ENCODE measurements around the gene SH2D4B. TPM values are rescaled to one million over a fixed set of nuclear protein-coding genes. Genes with fewer than 3 reads are reported as not detected.
A peak's percentile ranks its signal among the peaks of the same experiment; 100 is the strongest.

SH2D4B gene
- total RNA-seq, 2 experiments from 2014 or later = 0.11 TPM; not detected in 1

DNA sequence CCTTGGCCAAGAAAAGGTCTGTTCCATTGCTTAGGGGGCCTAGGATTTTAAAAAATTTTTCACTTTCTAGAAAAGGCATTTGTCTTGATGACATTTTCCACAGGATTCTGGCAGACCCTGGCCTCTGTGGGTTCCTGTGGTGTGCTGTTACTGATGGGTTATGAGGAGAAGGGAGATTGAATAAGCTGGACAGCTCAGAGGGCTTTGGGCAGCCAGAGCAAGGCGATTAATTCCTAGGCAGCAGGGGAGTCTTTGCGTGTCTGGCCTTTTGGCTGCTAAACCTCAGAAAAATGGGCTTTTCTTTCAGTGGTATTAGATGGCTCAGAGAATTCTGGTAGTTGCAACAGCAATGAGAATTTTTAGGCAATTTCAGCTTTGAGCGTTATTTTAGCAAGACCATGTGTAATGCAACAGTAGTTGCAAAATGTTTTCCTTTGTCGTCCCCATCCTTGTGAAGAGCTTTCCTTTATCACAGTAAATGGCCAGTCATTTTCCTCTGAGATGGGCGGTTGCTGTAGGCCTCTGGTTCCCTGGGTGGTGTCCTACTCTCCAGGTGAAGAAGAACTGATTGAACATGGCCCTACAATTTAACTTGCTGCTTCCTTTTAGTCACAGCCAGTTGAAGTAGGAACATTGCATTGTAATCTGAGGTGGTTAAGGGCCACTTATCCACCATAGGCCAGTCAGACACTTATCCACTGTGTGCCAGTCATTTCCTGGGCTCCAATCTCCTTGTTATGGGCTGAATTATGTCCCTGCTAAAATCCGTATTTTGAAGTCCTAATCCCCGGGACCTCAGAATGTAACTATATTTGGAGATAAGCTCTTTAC lies 43.2 kb downstream of the SH2D4B start:
- no peak overlapping the region for H3K4me3 Mint-ChIP-seq
- ATAC-seq = no peak
- intact Hi-C loops (cut with DNase I, micrococcal nuclease) = loop anchor here in 1 of 2 experiments (5.0 kb wide), 1 partner anchor 204 kb away; no protein-coding TSS in a partner anchor
- peaks cover 3% of the 10 kb centered on the region for H3K9me3 Mint-ChIP-seq (ENCODE audit: low read depth)
- H3K36me3 Mint-ChIP-seq (ENCODE audit: low read depth) = no peaks in the 10 kb centered on the region
- H3K4me1 Mint-ChIP-seq = no peaks in the 10 kb centered on the region
- ChIA-PET POLR2A (no interaction called here), CTCF (interaction anchor here (0.8 to 1.0 kb wide), 2 partner anchors 44 to 320 kb away, joined by 3 read pairs; no protein-coding TSS in a partner anchor)
- peaks cover 8% of the 10 kb centered on the region for H3K27me3 Mint-ChIP-seq
- no peak overlapping the region for H3K27ac Mint-ChIP-seq
- DNase-seq = no peak

DNA sequence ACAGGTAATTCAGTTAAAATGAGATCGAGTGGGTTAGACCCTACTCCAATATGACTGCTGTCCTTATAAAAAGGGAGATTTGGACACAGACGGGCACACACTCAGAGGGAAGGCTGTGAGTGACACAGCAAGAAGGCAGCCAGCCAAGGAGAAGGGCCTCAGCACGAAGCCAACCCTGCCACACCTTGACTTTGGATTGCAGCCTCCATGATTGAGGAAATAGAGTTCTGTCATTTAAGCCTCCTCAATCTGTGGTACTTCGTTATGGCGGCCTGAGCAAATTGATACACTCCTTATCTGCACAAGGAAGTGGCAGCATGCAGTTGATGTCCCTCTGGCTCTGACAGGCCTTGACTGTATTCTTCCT lies 43.8 kb downstream of the SH2D4B start:
- ChIA-PET POLR2A (no interaction called here), CTCF (interaction anchor here (1.0 kb wide), 1 partner anchor 45 kb away, joined by 3 read pairs; no protein-coding TSS in a partner anchor)
- DNase-seq = no peak
- peaks cover 8% of the 10 kb centered on the region for H3K27me3 Mint-ChIP-seq
- H3K27ac Mint-ChIP-seq = no peak overlapping the region
- ATAC-seq = no peak
- no peaks in the 10 kb centered on the region for H3K36me3 Mint-ChIP-seq (ENCODE audit: low read depth)
- peaks cover 3% of the 10 kb centered on the region for H3K9me3 Mint-ChIP-seq (ENCODE audit: low read depth)
- no peaks in the 10 kb centered on the region for H3K4me1 Mint-ChIP-seq
- intact Hi-C loops (cut with DNase I, micrococcal nuclease) = loop anchor here in 1 of 2 experiments (5.0 kb wide), 1 partner anchor 204 kb away; no protein-coding TSS in a partner anchor
- H3K4me3 Mint-ChIP-seq = no peak overlapping the region

DNA sequence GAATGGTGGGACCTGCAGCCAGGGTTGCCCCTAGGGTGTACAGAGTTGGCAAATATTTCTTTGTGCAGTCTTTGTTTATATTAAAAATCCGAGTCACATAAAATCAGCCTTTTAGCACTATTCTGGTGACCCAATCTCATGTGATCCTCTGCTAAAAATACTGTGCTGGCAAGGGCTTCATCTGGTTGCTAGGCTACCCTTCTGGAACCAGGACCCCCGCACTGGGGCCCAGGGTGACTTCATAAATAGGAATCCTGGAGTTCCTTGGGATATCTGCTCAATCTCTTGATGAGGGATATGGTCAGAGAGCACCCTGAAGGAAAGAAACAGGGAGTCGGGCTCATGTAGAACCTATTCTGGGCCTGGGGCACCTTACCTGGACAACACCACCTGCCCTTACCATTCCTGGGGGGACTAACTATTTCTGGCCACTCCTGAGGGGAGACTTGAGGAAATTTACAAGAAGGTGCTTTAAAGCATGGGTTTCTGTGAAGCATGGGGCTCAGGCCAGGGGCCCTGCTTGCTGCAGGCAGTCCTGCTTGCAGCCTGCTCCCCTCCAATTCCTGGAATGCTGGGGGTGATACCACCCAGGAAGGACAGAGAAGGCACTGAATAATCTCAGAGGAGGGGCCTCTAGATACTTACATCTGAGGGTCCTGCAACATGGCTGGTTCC lies 44.7 kb downstream of the SH2D4B start:
- no peak for DNase-seq
- intact Hi-C loops (cut with DNase I, micrococcal nuclease) = loop anchor here in 1 of 2 experiments (5.0 kb wide), 1 partner anchor 205 kb away; no protein-coding TSS in a partner anchor

DNA sequence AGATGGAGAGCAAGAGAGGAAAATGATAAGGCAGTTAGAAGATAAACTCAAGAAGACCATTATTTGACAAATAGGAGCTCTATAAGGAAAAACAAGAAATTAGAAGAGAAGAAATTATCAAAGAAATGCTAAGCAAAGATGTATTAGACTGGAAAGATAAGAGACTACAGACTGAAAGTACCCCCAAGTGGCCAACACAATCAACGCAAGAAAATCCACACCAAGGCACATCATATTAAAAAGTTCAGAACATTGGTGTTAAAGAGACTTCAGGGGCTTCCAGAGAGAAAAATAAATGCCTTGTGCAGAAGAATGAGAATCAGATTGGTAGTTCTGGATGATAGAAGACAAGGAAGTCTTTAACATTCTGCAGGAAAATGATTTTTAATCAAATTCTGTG lies 46.0 kb downstream of the SH2D4B start:
- Mint-ChIP-seq H3K4me3 (no peak overlapping the region), H3K36me3 (ENCODE audit: low read depth) (no peaks in the 10 kb centered on the region), H3K27me3 (peaks cover 2% of the 10 kb centered on the region), H3K27ac (no peak overlapping the region), H3K4me1 (no peaks in the 10 kb centered on the region), H3K9me3 (ENCODE audit: low read depth) (no peaks in the 10 kb centered on the region)
- ATAC-seq = no peak
- DNase-seq = no peak
- ChIA-PET CTCF (interaction anchor here (0.6 to 2.3 kb wide), 3 partner anchors 10 to 140 kb away, joined by 3 to 11 read pairs (median 3); no protein-coding TSS in a partner anchor), POLR2A (no interaction called here)
- intact Hi-C loops (cut with DNase I, micrococcal nuclease) = loop anchor here in 1 of 2 experiments (5.0 kb wide), 1 partner anchor 206 kb away; no protein-coding TSS in a partner anchor

More for the DNA sequence above, 44.7 kb downstream of the SH2D4B start:
- Mint-ChIP-seq H3K9me3 (ENCODE audit: low read depth) (no peaks in the 10 kb centered on the region), H3K36me3 (ENCODE audit: low read depth) (no peaks in the 10 kb centered on the region), H3K4me3 (no peak overlapping the region), H3K27ac (no peak overlapping the region), H3K27me3 (peaks cover 6% of the 10 kb centered on the region), H3K4me1 (no peaks in the 10 kb centered on the region)
- ATAC-seq = no peak
- POLR2A ChIA-PET = no interaction called here
- CTCF ChIA-PET = interaction anchor here (0.8 kb wide), 1 partner anchor 257 kb away, joined by 4 read pairs; no protein-coding TSS in a partner anchor

DNA sequence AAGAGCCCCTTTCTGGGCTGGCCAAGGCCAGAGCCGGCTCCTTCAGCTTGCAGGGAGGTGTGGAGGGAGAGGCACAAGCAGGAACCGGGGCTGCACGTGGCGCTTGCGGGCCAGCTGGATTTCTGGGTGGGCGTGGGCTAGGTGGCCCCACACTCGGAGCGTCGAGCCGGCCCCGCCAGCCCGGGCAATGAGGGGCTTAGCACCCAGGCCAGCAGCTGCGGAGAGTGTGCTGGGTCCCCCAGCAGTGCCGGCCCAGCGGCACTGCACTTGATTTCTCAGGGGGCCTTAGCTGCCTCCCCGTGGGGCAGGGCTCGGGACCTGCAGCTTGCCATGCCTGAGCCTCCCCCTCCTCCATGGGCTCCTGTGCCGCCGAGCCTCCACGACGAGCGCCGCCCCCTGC lies 48.1 kb downstream of the SH2D4B start:
- no peaks in the 10 kb centered on the region for H3K36me3 Mint-ChIP-seq (ENCODE audit: low read depth)
- DNase-seq (no peak), ATAC-seq (no peak)
- POLR2A ChIA-PET = no interaction called here
- intact Hi-C loops (cut with DNase I, micrococcal nuclease) = no loop called here
- H3K9me3 Mint-ChIP-seq (ENCODE audit: low read depth) = no peaks in the 10 kb centered on the region
- no peaks in the 10 kb centered on the region for H3K27me3 Mint-ChIP-seq
- CTCF ChIA-PET = no interaction called here
- H3K27ac Mint-ChIP-seq = no peak overlapping the region
- H3K4me1 Mint-ChIP-seq = no peaks in the 10 kb centered on the region
- no peak overlapping the region for H3K4me3 Mint-ChIP-seq

DNA sequence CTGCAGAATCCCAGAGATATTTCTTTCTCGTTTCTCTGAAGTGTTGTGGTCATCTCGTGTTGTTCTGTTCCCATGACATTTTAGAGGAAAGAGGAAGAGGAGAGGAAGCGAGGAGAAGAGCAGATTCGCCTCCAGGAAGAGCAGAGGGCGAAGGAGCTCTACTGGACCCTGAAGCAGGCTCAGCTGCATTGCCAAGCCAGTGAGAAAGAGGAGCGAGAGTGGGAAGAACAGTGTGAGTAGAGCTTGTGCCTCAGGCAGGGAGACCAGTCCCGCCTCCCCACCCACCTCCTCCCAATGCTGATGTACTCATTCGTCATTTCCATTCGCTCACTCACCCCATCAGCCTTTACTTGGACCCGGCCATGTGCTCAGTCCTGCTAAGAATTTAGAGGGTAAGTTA lies 50.8 kb downstream of the SH2D4B start:
- no peak for ATAC-seq
- Mint-ChIP-seq H3K27ac (no peak overlapping the region), H3K9me3 (ENCODE audit: low read depth) (no peaks in the 10 kb centered on the region), H3K4me3 (no peak overlapping the region), H3K36me3 (ENCODE audit: low read depth) (no peaks in the 10 kb centered on the region), H3K4me1 (no peaks in the 10 kb centered on the region), H3K27me3 (no peaks in the 10 kb centered on the region)
- no peak for DNase-seq
- intact Hi-C loops (cut with DNase I, micrococcal nuclease) = no loop called here
- CTCF ChIA-PET = interaction anchor here (0.9 to 1.0 kb wide), 2 partner anchors 11 to 12 kb away, joined by 3 to 6 read pairs; no protein-coding TSS in a partner anchor
- POLR2A ChIA-PET = no interaction called here

DNA sequence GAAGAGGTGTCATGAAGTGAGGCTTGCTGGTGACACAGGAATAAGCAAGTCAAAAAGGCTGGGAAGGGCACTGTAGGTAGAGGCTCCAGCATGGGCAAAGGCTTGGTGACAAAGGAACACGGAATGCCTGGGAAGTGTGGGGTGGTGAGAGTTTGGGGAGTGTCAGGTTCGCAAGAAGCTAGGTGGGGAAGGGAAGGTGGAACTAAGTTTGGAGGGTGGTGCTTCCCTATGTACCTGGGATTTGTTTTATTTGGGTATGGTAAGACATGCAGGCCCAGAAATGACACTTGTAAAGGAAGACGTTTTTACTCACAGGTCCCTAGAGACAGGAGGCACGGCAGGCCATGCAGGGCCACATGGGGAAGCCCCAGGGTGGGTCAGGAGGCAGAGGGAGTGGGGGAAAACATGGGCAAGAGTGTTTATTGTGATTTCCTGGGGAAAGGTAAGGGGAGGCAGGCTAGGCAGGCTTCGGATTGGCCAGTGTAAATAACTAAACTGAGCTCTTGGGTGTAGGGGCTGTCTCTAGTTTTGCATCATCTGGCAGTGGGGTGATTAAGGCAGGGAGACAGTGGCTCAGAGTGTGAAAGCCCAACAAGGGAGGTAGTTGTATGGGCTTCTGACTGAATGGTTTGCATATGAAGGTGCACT lies 52.1 kb downstream of the SH2D4B start:
- DNase-seq (no peak), ATAC-seq (no peak)
- Mint-ChIP-seq H3K27me3 (no peaks in the 10 kb centered on the region), H3K27ac (no peak overlapping the region), H3K9me3 (ENCODE audit: low read depth) (no peaks in the 10 kb centered on the region), H3K36me3 (ENCODE audit: low read depth) (no peaks in the 10 kb centered on the region), H3K4me3 (no peak overlapping the region), H3K4me1 (no peaks in the 10 kb centered on the region)
- CTCF ChIA-PET = interaction anchor here (0.6 kb wide), 1 partner anchor 77 kb away, joined by 3 read pairs; no protein-coding TSS in a partner anchor
- intact Hi-C loops (cut with DNase I, micrococcal nuclease) = no loop called here
- POLR2A ChIA-PET = no interaction called here

DNA sequence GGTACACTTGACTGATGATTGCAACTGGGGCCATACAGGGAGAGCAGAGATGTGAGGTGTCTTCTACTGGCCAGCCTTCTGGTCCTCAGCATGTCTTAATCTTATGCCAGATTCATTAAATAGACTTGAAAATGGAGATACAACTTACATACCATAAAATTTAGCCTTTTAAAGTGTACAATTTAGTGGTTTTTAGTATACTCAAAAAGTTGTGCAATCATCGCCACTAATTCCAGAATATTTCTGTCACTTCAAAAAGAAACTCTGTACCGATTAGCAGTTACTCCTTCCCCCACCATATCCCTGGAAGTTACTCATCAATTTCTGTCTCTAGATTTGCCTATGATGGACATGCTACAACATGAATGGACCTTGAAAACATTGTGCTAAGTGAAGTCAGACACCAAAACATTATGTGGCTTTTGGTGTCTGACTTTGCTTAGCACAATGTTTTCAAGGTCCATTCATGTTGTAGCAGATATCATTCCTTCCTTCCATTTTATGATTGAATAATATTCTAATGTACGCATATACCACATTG lies 53.0 kb downstream of the SH2D4B start:
- intact Hi-C loops (cut with DNase I, micrococcal nuclease) = no loop called here
- no peaks in the 10 kb centered on the region for H3K4me1 Mint-ChIP-seq
- no peaks in the 10 kb centered on the region for H3K9me3 Mint-ChIP-seq (ENCODE audit: low read depth)
- no peak for DNase-seq
- no peaks in the 10 kb centered on the region for H3K36me3 Mint-ChIP-seq (ENCODE audit: low read depth)
- H3K27ac Mint-ChIP-seq = no peak overlapping the region
- ChIA-PET CTCF (no interaction called here), POLR2A (no interaction called here)
- ATAC-seq = no peak
- no peak overlapping the region for H3K4me3 Mint-ChIP-seq
- no peaks in the 10 kb centered on the region for H3K27me3 Mint-ChIP-seq

DNA sequence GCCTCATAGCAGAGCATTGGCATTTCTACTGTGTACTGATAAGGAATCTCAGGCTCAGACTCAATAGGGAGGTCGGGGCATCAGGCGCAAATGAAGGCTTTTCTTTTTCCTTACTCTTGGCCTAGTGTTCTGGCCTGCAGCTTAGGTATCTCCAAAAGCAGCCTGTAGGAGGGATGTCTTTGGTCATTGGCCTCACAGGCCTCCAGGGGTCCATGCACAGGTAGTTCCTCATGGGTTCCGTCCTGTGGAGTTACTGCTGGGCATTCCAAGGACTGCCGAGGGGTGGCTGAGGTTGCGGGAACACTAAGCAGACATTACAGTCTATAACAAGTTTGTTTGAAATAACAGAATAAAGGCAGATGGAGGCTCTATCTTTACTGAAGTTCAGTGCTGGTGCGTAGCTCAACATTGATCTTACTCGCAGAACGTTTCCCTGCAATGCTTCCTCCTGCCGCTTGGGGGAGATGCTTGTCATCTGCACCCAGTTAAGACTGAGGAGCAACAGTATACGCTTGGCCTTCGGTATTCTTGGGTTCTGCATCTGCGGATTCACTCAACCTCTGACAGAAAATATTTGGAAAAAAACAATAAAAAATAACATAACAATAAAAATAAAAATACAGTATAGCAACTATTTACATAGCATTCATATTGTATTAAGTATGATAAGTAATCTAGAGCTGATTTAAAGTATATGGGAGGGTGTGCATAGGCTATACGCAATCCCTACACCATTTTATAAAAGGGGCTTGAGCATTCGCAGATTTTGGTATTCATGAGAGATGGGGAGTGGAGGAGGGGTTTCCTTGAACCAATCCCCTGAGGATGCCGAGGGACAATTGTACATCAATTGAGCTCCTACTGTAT lies 58.9 kb downstream of the SH2D4B start:
- intact Hi-C loops (cut with DNase I, micrococcal nuclease) = loop anchor here (5.0 kb wide), 2 partner anchors 154 to 214 kb away; no protein-coding TSS in a partner anchor
- H3K27me3 Mint-ChIP-seq = no peaks in the 10 kb centered on the region
- ChIA-PET POLR2A (no interaction called here), CTCF (interaction anchor here (0.5 to 3.7 kb wide), 27 partner anchors 10 to 1247 kb away, joined by 3 to 15 read pairs (median 4); partner anchors contain the start of gene PRXL2A)
- peak; percentile 80 for ATAC-seq
- no peak overlapping the region for H3K27ac Mint-ChIP-seq
- no peaks in the 10 kb centered on the region for H3K4me1 Mint-ChIP-seq
- peak; percentile 51 for DNase-seq
- H3K4me3 Mint-ChIP-seq = no peak overlapping the region
- no peaks in the 10 kb centered on the region for H3K36me3 Mint-ChIP-seq (ENCODE audit: low read depth)
- H3K9me3 Mint-ChIP-seq (ENCODE audit: low read depth) = no peaks in the 10 kb centered on the region

DNA sequence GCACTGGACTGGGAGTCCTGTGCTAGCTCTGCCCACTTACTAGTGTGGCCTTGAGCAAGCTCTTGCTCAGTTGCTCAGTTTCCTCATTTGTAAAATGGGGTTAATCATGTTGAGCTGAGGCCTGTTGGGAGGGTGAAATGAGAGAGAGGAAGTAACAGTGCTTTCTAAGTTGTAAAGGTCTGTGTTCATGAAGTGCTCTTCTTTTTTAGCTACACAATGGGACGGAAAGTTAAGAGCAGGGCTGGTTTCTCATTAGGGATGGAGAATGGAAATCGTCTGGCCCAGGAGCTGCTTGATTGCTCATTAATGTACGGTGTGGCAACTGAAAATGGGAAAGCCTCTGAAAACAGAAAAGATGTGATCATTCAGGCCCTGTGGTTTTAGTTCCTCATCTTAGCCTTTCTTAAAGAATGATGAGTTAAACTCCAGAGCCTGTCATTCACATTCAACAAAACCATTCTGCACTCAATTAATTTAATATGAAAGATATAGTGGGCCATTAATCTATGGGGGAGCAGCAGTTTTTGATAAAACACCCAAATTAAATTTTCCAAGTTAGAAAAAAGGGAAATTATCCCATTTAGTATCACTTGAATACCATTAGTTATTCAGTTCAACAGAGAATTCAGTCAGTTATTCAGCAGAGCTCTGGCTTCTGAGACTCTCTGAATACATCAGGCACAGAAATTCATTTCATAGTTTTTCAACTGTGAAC lies 60.5 kb downstream of the SH2D4B start:
- H3K9me3 Mint-ChIP-seq (ENCODE audit: low read depth) = no peaks in the 10 kb centered on the region
- POLR2A ChIA-PET = no interaction called here
- DNase-seq = no peak
- H3K4me1 Mint-ChIP-seq = no peaks in the 10 kb centered on the region
- no peaks in the 10 kb centered on the region for H3K27me3 Mint-ChIP-seq
- H3K4me3 Mint-ChIP-seq = no peak overlapping the region
- CTCF ChIA-PET = interaction anchor here (0.6 to 3.7 kb wide), 9 partner anchors 9 to 225 kb away, joined by 3 to 15 read pairs (median 4); no protein-coding TSS in a partner anchor
- intact Hi-C loops (cut with DNase I, micrococcal nuclease) = loop anchor here (5.0 kb wide), 2 partner anchors 156 to 216 kb away; no protein-coding TSS in a partner anchor
- H3K27ac Mint-ChIP-seq = no peak overlapping the region
- H3K36me3 Mint-ChIP-seq (ENCODE audit: low read depth) = no peaks in the 10 kb centered on the region
- ATAC-seq = no peak

Data from activated CD4-positive, alpha-beta T cell treated with anti-CD3 and anti-CD28 coated beads for 36 hours (primary cell).